ENCODE results near the gene EFNA4.

The EFNA4 gene

DNA sequence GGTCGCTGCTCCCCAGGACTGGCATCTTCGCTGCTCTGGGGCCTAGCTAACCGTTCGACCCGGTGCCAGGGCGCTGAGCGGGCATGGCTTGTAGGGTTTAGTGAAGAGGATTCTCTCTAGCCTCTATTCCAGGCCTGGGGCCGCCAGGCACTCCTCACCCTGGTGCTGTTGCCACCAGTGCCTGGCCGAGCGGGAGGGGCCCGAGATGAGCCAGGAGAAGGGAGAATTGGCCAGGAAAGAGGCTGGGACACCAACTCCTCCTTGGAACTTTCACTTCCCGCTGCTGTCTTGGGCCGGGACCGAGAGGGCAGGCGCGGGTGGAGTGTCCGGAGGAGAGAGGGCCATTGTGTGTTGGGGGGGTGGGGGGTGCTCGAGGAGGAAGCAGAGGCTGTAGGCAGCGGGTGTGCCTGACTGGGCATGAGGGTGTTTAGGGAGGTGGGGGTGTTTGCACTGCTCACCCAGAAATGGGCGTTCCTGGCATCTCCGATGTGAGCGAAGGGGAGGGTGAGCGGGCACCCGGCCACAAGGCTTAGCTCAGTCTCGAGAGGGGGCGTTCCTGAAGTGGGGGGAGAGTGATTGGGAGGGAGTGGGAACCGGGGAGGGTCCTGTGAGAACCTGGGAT is 11.7 kb upstream of the EFNA4 start:
- peak; percentile 64 for DNase-seq (ENCODE audit: low spot score)

DNA sequence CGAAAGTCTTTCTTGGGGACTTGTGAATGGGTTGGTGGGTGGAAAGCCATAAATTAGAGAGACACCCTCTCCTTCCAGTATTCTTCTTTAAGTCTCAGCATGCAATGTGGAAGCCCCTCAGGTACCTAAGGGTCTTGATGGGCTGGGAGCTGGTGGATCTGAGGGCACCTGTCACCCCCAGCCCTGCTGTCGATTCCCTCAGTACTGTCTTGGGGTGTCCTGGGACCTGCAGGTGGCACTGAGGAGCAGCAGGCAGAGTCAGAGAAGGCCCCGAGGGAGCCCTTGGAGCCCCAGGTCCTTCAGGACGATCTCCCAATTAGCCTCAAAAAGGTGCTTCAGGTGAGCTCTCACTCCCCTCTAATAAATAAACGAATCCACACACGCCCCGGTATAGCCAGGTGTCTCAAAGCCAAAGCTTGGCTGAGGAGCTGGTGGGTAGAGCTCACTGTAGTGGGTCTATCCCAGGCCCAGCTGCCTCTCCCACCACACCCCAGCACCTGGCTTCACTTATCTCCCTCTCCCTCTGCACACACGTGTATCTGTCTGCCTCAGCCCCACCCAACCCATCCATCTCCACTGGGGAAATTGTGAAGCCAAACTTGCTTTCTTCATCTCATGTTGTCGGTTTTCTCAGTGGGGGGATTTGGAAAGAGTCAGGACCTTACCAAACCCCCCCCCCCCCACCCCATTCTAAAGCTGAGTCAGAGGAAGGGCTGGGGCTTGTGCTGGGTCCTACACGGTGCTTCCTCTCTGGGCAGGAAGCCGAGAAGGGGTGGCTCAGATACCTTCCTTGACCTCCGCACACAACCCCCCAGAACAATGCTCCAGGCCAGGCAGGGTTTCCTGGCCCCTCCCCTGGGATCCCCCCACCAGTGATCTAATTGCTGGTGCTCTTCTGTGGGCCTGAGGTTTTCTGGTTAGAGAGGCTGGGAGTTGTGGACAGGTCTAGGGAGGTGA is 10.8 kb upstream of the EFNA4 start:
- DNase-seq (ENCODE audit: low spot score) = no peak

DNA sequence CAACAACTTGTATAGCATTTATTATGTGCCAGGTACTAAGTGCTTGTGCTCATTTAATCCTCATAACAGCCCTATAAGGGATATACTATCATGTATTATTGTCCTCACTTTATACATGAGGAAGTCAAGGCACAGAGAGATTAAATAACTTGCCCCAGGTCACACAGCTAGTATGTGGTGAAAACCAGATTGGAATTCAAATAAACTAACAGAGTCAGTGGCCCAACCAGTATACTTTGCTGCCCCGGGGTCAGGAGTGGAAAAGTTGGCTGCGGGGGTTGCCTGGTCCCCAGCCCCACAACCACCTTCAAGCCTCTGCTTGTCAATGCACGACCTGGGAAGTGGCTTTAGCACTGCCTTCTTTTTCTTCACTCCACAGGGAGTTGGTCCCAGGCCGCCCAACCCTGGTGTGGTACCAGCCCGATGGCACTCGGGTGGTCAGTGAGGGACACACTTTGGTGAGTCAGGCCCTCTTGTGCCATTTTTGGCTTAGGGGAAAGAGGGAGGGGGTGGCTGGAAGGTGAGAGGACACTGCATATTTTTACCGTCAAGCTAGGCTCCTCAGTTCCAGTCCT is 9.9 kb upstream of the EFNA4 start:
- no peak for DNase-seq (ENCODE audit: low spot score)

DNA sequence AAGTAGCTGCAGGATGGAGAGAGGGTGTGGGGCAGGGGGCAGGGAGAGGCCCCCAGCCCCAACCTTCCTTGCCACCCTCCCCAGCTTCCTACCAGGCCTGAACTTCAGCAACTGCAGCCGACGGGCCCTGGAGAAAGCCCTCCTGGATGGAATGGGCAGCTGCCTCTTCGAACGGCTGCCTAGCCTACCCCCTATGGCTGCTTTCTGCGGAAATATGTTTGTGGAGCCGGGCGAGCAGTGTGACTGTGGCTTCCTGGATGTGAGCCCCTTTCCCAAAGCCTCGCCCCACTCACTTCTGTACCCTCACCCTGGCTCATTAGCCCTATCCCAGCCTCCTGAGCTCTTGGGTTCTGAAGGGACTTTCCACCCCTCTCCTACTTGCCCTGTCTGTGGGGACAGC is 6.4 kb upstream of the EFNA4 start:
- DNase-seq (ENCODE audit: low spot score) = no peak

DNA sequence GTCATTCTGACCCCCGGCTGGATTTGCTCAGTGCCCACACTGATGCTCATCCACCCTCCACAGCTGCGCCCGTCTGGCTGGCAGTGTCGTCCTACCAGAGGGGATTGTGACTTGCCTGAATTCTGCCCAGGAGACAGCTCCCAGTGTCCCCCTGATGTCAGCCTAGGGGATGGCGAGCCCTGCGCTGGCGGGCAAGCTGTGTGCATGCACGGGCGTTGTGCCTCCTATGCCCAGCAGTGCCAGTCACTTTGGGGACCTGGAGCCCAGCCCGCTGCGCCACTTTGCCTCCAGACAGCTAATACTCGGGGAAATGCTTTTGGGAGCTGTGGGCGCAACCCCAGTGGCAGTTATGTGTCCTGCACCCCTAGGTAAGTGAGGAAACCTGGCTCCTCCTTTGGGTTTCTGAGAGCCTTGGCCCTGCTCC is 5.7 kb upstream of the EFNA4 start:
- no peak for DNase-seq (ENCODE audit: low spot score)

DNA sequence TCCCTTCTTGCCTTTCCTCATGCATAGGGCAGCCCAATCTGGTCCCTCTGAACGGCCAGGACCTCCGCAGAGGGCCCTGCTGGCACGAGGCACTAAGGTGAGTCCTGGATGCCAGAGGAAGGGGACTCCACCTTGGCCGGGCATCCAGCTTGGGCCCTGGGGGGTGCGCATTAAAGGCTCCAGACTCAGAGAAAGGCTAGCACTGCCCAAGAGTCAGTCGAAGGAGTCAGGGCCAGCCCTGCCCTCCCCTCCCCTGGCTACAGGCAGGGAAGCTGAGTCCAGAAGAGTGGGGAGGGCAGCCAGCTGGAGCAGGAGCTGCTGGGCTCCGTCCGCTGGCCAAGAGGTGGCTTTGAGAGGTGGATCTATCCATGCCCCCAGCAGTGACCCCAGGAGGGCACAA is 2.8 kb upstream of the EFNA4 start:
- DNase-seq (ENCODE audit: low spot score) = no peak

DNA sequence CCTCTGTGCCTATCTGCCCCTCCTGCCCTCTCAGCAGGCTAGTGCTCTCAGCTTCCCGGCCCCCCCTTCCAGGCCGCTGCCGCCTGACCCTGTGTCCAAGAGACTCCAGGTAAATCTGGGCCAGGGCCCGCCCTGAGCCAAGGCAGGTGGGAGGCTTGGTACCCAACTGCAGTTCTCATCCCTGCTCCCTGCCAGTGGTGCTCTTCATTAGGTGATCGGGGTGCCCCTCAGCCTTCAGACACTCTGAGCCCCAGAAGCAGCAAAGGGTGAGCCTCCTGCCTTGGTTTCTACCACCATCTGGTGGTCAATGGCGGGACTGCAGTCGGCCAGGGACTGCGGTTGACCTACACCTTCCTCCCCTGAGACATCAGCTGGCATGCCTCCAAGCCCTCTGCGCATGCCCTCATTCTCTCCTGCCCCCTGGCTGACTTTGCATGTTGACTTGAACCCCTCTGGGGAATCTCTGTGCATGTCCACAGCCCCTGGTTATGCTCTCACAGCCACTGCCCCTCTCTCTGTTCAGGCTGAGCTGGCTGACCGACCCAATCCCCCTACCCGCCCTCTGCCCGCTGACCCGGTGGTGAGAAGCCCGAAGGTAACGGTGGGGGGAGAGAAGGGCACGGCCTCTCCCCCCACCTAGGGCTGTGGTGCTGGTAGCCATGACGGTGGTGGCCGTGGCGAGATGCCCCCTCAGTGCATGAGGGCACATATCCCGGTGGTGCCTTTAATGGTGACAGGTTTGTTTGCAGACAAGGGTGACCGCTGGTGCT is 2.0 kb upstream of the EFNA4 start:
- peak; percentile 85 for DNase-seq (ENCODE audit: low spot score)

DNA sequence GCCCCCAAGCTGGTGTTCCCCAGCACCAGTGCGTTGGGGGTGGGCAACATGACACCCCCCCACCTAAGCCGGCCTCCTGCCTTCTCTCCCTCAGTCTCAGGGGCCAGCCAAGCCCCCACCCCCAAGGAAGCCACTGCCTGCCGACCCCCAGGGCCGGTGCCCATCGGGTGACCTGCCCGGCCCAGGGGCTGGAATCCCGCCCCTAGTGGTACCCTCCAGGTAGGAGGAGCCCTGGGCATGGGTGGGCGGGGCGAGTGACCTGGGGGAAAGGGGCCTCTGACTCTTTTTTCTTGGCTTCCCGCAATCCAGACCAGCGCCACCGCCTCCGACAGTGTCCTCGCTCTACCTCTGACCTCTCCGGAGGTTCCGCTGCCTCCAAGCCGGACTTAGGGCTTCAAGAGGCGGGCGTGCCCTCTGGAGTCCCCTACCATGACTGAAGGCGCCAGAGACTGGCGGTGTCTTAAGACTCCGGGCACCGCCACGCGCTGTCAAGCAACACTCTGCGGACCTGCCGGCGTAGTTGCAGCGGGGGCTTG is 1.3 kb upstream of the EFNA4 start:
- no peak for DNase-seq (ENCODE audit: low spot score)

DNA sequence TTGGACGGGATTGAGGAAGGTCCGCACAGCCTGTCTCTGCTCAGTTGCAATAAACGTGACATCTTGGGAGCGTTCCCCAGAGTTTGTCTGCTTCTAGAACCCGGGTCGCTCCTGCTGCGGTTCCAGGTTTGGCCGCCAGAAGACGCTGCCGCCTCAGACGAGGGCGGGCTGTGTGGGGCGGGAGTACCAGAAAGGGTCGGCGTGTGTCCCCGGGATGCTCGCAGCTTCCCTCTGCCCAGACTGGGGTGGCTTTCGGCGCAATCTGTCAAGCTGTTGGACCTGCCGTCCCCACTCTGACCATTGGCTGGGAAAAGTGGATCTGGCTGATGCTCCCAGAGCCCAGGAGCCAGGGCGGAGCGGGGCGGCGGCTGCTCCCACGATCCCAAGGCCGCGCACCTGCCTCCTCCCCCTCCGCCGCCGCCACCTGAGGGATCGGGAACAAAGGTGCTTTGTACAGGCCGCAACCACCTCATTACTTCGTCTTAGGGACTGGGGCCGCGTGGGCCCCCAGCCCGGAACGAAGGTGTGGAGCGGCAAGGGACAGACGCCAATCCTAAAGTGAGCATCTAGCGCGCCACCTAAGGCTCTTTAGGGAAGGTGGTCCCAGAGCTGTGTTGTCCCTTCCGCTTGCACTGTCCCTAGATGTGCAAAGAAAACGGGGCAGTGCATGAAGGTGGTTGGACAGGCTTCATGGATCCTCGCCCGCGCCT is 683 bp upstream of the EFNA4 start:
- peak; percentile 70 for DNase-seq (ENCODE audit: low spot score)

DNA sequence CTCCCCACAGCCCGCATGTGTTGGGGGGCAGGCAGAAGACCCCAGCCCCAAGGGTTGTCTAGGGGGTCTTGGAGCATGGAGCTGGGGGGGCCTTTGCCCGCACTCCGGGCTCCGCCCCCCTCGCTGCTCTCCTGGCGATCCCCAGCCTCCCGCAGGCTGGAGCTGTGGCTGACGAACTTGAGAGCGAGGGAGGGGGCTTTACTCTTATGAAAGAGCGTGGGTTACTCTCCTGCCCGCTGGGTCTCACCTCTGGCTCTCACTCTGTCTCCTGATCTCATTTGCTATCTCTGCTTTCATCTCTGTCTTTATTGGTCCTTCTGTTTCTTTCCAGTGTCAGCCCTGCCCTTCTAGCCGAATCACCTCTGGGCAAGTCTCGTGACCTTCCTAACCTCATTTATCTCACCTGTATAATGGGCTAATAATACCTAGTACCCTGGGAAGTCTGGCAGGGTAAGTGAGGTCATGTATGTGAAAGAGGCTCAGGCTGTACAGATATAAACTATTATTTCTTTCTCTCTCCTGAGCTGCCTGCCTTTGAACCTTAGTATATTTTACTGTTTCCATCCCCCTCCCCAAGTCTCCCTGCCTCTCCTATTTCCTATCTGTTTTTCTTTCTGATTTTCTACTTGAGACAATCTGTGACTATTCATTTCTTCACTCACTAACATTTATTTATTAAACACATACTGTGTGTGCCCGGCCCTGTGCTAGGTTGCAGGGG is 731 bp downstream of the EFNA4 start:
- peak; percentile 54 for DNase-seq (ENCODE audit: low spot score)

DNA sequence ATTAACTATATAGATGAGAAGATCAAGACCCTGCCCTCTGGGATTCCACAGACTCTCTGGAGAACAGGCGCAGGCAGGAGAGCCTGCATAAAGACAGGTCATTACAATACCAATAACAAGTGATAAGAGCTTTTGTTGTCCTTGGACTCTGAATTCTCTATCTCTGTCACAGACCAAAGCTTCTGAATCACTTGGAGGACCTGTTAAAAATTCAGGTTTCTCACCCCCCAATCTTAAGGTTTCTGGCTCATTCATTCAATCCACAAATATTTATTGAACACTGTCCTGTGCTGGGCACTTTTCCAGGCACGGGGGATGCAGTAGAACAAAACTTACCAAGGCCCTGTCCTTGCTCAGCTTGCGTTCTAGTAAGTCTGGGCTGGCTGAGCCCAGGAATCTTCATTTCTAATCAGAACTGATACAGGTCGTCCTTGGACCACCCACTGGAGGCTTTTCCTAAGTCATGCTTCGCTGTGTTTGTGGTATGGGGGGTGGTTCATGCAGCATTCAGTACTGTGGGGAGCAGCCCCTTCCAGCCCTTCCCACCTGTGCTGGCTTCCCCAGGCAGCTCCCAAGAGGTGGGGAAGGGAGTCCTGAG is 1.4 kb downstream of the EFNA4 start:
- DNase-seq (ENCODE audit: low spot score) = no peak

DNA sequence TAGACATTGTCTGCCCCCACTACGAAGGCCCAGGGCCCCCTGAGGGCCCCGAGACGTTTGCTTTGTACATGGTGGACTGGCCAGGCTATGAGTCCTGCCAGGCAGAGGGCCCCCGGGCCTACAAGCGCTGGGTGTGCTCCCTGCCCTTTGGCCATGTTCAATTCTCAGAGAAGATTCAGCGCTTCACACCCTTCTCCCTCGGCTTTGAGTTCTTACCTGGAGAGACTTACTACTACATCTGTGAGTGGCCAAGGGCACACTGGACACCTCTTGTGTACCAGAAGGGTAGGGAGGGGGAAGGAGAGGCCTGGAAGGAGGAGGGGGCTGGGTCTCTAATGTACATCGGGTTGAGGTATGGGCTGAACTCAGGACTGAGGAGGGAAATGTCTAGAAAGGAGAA is 3.2 kb downstream of the EFNA4 start:
- DNase-seq (ENCODE audit: low spot score) = no peak

DNA sequence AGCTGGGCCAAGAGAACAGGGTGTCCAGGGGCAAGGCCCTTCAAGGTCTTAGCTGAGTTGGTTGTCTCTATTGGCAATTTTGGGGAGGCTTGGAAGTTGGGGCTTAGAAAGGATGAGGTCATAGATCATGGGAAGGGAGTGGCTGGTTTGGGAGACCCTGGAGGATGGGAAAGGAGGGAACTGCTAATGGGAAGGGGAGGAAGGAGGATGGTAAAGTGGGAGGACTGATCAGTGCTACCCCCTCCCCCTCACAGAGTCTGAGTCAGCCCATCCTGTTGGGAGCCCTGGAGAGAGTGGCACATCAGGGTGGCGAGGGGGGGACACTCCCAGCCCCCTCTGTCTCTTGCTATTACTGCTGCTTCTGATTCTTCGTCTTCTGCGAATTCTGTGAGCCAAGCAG is 5.1 kb downstream of the EFNA4 start:
- DNase-seq (ENCODE audit: low spot score) = no peak

DNA sequence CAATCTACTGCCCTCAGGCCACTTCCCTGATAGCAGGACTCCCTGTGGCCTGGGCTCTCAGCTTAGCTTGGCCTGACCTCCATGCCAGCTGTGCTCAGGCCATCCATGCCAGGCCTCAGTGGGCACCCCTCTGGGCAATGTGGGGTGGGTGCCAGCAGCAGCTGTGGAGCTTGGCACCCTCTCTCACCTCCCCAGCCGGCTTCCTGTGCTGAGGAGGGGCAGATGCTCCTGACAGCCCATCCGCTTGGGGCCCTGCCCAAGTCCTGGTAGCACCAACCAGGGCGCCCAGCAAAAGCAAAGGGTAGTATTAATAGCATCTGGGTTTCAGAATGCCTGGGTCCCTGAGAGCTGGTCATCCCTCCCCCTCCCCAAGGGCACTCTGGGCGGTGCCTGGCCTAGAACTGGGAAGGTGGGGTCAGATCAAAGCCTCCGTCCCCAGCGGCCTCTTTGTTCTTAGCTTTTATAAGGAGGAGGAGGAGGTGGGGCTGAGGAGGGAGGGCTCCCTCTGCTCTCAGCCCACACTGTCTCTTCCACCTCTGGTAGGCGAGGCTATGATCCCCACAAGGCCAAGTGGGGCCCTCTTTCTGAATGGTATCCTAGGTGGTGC is 6.1 kb downstream of the EFNA4 start:
- DNase-seq (ENCODE audit: low spot score) = no peak

DNA sequence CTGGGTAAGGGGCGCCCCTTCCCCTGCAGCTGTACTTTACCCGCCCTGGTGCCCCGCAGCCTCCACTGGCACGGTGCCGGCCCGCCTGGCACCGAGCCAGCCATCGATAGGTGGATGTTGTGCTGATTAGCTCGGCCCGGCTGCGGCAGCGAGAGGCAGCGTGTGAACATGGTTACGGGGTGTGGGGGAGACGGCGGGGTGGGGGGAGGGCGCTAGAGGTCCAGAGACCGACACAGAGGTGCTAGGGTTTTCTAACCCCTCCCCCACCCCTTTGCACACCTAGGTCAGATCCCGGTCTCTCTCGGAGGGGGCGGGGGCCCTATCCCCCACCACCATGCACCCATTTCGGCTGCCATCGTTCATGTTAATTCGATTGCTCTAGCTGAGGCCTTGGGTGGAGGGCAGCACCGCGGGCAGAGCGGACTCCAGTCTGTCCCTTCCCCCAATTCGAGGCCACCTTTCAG is 6.7 kb downstream of the EFNA4 start:
- no peak for DNase-seq (ENCODE audit: low spot score)

DNA sequence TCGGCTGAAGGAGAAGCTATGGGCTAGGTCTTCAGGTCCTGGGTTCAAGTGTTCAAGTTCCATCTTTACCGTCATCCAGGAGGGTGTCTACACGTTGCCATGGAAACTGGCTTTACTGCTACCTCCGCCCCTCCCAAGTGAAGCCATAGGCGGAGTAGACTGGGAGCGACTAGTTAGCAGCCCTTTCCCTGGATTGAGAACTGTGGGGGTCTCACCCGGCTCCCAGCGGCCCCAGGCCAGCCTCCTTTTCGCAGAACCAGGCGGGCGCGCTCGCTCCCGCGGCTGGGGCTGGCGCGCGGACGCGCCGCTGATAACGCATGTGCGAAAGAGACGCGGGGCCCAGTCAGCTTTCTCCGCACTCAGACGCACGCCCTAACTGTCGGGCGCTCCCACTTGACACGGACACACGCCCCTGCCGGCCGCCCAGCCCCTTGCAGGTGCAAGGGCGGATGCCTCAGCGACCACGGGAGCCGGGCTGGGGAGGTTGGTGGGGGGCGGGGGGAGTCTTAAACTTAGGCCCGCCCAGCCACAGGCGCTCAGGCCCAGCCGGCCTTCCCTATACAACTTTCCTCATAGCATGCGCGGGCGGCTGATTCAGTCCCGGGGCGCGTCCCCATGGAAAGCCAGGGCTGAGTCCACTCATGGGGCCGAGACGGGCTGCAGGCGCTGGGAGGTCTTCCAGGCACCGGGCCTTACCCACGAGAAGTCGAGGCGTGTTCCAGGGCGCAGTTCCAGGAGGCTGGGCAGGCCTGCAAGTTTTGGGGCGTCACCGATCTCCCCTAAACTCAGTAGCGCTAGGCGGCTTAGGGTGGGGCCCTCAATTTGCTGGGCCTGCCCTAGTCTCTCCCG is 7.4 kb downstream of the EFNA4 start:
- DNase-seq (ENCODE audit: low spot score) = peak; percentile 90

DNA sequence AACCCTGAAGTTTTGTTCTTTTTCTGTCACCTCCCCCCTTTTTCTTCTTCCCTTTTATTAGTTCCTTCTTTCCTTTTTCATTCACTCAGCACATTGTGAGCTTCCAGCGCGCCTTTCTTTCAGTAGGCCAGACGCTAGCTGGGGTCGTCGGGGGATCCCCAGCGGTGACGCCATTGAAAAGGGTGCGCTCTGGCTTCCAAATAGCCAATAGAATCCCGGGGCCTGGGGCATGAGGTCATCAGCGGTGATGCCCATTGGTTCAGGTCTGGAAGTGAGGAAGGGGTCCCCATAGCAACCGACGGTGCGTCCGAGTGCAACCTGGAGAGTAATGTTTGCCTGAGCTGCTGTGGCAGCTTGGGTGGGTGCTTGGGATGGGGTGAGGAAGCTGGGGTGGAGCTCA is 8.2 kb downstream of the EFNA4 start:
- DNase-seq (ENCODE audit: low spot score) = no peak

DNA sequence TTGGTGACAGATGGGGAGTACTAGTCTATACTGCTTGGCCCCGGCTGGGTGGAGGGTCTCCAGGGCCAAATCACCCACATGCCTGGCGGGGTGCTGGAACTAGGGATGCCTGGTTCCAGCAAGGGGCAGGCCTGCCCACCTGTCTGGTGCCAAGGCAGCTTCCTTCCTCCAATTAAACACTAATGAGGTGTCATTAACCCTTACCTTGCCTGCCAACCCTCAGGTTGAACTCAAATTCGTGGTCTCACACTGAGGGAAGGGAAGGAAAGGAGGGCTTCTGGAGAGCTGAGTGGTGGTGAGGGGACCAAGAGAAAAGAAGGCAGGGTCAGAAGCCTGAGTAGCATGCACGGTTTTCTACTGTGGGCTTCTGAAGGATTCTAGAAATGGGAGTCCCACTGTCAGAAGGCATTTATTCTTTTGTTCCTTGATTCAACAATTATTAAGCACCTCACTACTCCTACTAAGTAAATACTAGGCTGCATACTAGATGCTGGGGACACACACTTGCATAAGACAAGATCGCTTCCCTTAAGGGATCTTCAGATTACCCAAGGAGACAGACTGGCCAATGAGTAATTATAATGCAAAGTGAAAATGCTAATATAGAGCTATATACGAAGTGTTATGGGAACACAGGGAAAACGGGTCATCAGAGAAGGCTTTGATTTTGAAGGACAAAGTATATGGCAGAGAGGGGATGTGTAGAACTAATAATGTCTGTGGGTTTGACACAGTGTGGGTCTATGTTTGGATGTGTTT is 9.2 kb downstream of the EFNA4 start:
- no peak for DNase-seq (ENCODE audit: low spot score)
